OCI-LY7 (cell line): Measurements from ENCODE around the gene ADAM12. TPM values are rescaled to one million over a fixed set of nuclear protein-coding genes. Genes with fewer than 3 reads are reported as not detected.

Source experiments
- BruUV-seq: library from RNA; stranded (reverse); fragments of 400-500 nt; replicated peaks from 2 replicates; lab custom pipeline; 2021; lab: Mats Ljungman, UMichigan
- CTCF ChIA-PET: fragments of 300-600 bp; sonication (Branson Sonifier 250); formaldehyde crosslinking; loops from one replicate; lab custom pipeline; 2022; ENCODE audit warnings: antibody characterized with exemption; ENCODE audit not compliant: unreplicated experiment; lab: Charles Lee
- POLR2A ChIA-PET: fragments of 300-600 bp; sonication (Branson Sonifier 250); formaldehyde crosslinking; loops from one replicate; lab custom pipeline; 2022; ENCODE audit warnings: antibody characterized with exemption; lab: Charles Lee
- DNase-seq: peaks from one replicate; pipeline ENCODE4 v3.0.0-alpha.2; 2015; ENCODE audit warnings: low spot score
- H2AFZ ChIP-seq: fragments of 200-600 bp; sonication (generic), shearing (Covaris generic); 2 replicates; pipeline ENCODE4 v1.6.1; 2014; ENCODE audit warnings: mild to moderate bottlenecking, antibody characterized with exemption, low read length, moderate library complexity
- H3K27ac ChIP-seq: fragments of 200-600 bp; sonication (generic); 2 replicates; pipeline ENCODE4 v1.5.1; 2014; ENCODE audit warnings: mixed run types, low read depth, mild to moderate bottlenecking, moderate library complexity, low read length, inconsistent platforms; ENCODE audit not compliant: poor library complexity, severe bottlenecking
- H3K36me3 ChIP-seq: fragments of 200-600 bp; sonication (generic); 2 replicates; pipeline ENCODE4 v1.6.1; 2014; ENCODE audit warnings: mild to moderate bottlenecking, antibody characterized with exemption, low read length, moderate library complexity, mixed read lengths; ENCODE audit not compliant: insufficient read depth
- H3K4me1 ChIP-seq: fragments of 200-600 bp; sonication (generic); 2 replicates; pipeline ENCODE4 v1.5.1; 2014; ENCODE audit warnings: mild to moderate bottlenecking, low read length; ENCODE audit not compliant: insufficient read depth, poor library complexity, severe bottlenecking
- H3K4me2 ChIP-seq: fragments of 200-600 bp; sonication (generic); 2 replicates; pipeline ENCODE4 v1.6.1; 2014; ENCODE audit warnings: mild to moderate bottlenecking, low read length
- H3K4me3 ChIP-seq: fragments of 200-600 bp; sonication (generic); 2 replicates; pipeline ENCODE4 v1.5.1; 2014; ENCODE audit warnings: mild to moderate bottlenecking, low read depth, low read length; ENCODE audit not compliant: poor library complexity, severe bottlenecking
- H3K79me2 ChIP-seq: fragments of 200-600 bp; sonication (generic); 2 replicates; pipeline ENCODE4 v1.6.1; 2016; ENCODE audit warnings: low read depth, mild to moderate bottlenecking, low read length, moderate library complexity, mixed read lengths; ENCODE audit not compliant: insufficient read depth
- H3K9me2 ChIP-seq: fragments of 200-600 bp; sonication (generic); 2 replicates; pipeline ENCODE4 v1.6.1; 2016; ENCODE audit warnings: mild to moderate bottlenecking, low read length, mixed read lengths; ENCODE audit not compliant: insufficient read depth
- H3K9me3 ChIP-seq: fragments of 200-600 bp; sonication (generic); 2 replicates; pipeline ENCODE4 v1.6.1; 2014; ENCODE audit warnings: mild to moderate bottlenecking, mixed run types, low read length, mixed read lengths
- H4K20me1 ChIP-seq: fragments of 200-600 bp; sonication (generic); 2 replicates; pipeline ENCODE4 v1.6.1; 2014; ENCODE audit warnings: mild to moderate bottlenecking, antibody characterized with exemption, low read length, moderate library complexity, mixed read lengths; ENCODE audit not compliant: insufficient read depth
- CTCF ChIP-seq: fragments of 200-600 bp; sonication (generic); conservative IDR thresholded peaks from 2 replicates; pipeline ENCODE4 v1.5.1; 2014; ENCODE audit warnings: mild to moderate bottlenecking, antibody characterized with exemption, low read length, moderate library complexity, mixed read lengths
- EZH2phosphoT487 ChIP-seq: fragments of 200-600 bp; sonication (generic); IDR thresholded peaks from 2 replicates; pipeline ENCODE4 v1.6.1; 2018; ENCODE audit warnings: low read depth, borderline replicate concordance, mild to moderate bottlenecking, mixed run types, antibody characterized with exemption, low read length, moderate library complexity, mixed read lengths
- intact Hi-C: fragments of 100-400 bp; cut with micrococcal nuclease; formaldehyde crosslinking; loops from one replicate; pipeline ENCODE4 v1.10.0; 2022; ENCODE audit not compliant: unreplicated experiment
- total RNA-seq, 2 experiments: library from RNA; depleted of rRNA in 1 of 2; stranded (reverse); fragments of >200 nt in 1 of 2; shearing (Covaris generic) in 1 of 2; gene quantifications; 2 replicates each; pipeline ENCODE4 v1.2.3, GENCODE V29; 2014 to 2022

The ADAM12 gene
- total RNA-seq, 2 experiments from 2014 or later: 0.06 TPM; not detected in 1

- intact Hi-C loops: no loop called here
- Histone ChIP-seq H3K9me3 (no peaks in the 10 kb centered on the region), H3K36me3 (no peaks in the 10 kb centered on the region), H2AFZ (no peak overlapping the region), H4K20me1 (no peaks in the 10 kb centered on the region), H3K79me2 (no peaks in the 10 kb centered on the region), H3K4me1 (no peaks in the 10 kb centered on the region), H3K9me2 (no peaks in the 10 kb centered on the region), H3K27ac (no peak overlapping the region), H3K4me3 (no peak overlapping the region), H3K4me2 (no peak overlapping the region)
- no peak for DNase-seq
- no TSS peak for BruUV-seq
- TF ChIP-seq EZH2phosphoT487 (no peak), CTCF (no peak)
- CTCF ChIA-PET: no interaction called here
- POLR2A ChIA-PET: no interaction called here
These were observed 41.0 kb upstream of the ADAM12 start for GRCh38 chr10:126429275-126429674.

GRCh38 chr10:126425489-126426065 lies 37.3 kb upstream of the ADAM12 start:
- H3K4me1 ChIP-seq: no peaks in the 10 kb centered on the region
- no peak overlapping the region for H3K4me3 ChIP-seq
- H2AFZ ChIP-seq: no peak overlapping the region
- intact Hi-C loops: no loop called here
- BruUV-seq: no TSS peak
- H3K9me2 ChIP-seq: no peaks in the 10 kb centered on the region
- H3K4me2 ChIP-seq: no peak overlapping the region
- no peaks in the 10 kb centered on the region for H3K36me3 ChIP-seq
- TF ChIP-seq EZH2phosphoT487: no peak
- no peak for TF ChIP-seq CTCF
- ChIA-PET POLR2A (no interaction called here), CTCF (no interaction called here)
- H3K27ac ChIP-seq: no peak overlapping the region
- H3K9me3 ChIP-seq: no peaks in the 10 kb centered on the region
- no peak for DNase-seq
- no peaks in the 10 kb centered on the region for H3K79me2 ChIP-seq
- H4K20me1 ChIP-seq: no peaks in the 10 kb centered on the region

- H3K9me3 ChIP-seq: no peaks in the 10 kb centered on the region
- H4K20me1 ChIP-seq: no peaks in the 10 kb centered on the region
- no peak overlapping the region for H3K27ac ChIP-seq
- TF ChIP-seq EZH2phosphoT487: no peak
- TF ChIP-seq CTCF: no peak
- H3K4me3 ChIP-seq: no peak overlapping the region
- no peak overlapping the region for H3K4me2 ChIP-seq
- no peaks in the 10 kb centered on the region for H3K4me1 ChIP-seq
- no TSS peak for BruUV-seq
- no peaks in the 10 kb centered on the region for H3K79me2 ChIP-seq
- ChIA-PET POLR2A (no interaction called here), CTCF (no interaction called here)
- no peak overlapping the region for H2AFZ ChIP-seq
- no peaks in the 10 kb centered on the region for H3K36me3 ChIP-seq
- no peaks in the 10 kb centered on the region for H3K9me2 ChIP-seq
- intact Hi-C loops: no loop called here
- no peak for DNase-seq
These were observed 36.8 kb upstream of the ADAM12 start for GRCh38 chr10:126425032-126425431.
